ENCODE results near the gene TRIM69.
"Not testable (repeated sequence)": the region's sequence is repeated elsewhere in the genome, so short reads cannot be mapped to it uniquely, and the experiment has no call there.

TRIM69 gene, protein sequence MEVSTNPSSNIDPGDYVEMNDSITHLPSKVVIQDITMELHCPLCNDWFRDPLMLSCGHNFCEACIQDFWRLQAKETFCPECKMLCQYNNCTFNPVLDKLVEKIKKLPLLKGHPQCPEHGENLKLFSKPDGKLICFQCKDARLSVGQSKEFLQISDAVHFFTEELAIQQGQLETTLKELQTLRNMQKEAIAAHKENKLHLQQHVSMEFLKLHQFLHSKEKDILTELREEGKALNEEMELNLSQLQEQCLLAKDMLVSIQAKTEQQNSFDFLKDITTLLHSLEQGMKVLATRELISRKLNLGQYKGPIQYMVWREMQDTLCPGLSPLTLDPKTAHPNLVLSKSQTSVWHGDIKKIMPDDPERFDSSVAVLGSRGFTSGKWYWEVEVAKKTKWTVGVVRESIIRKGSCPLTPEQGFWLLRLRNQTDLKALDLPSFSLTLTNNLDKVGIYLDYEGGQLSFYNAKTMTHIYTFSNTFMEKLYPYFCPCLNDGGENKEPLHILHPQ

DNA sequence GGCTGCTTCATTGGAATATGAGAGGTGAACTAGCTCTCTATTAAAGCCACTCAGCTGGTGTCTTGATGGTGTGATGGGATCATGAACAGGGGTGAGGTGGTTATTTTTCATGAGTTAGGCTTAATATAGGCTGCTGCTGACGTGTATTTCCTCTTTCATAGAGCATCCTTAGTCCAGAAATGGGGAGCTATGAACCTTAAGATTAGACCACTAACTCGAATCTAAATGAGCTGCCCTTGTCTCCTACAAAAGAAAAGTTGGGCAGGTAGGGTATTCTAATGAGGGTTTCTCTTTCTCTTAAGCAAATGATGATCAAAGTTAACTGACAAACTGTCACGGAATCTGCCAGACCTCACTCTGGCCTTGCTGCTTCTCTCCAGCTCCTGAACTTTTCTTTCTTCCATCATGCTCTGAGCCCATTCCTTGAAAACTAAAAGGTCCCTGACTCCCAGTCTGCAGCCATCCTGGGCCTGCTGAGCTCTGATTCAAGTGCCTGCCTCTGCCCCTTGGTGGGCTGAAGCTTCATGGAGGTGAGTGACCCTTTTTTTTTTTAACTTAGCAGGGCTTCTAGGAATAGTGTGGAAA, at the start of gene TRIM69:
Gene TRIM69 (plus strand): TSS at position 348 of the 585 bp plus-strand sequence. CDS start 177 bp downstream, at position 525.
- DNase-seq (ENCODE audit: low read depth), result no peak

DNA sequence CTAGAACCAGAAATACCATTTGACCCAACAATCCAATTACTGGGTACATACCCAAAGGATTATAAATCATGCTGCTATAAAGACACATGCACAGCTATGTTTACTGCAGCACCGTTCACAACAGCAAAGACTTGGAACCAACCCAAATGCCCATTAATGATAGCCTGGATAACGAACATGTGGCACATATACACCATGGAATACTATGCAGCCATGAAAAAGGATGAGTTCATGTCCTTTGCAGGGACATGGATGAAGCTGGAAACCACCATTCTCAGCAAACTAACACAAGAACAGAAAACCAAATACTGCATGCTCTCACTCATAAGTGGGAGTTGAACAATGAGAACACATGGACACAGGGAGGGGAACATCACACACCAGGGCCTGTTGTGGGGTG, 47.0 kb upstream of the TRIM69 start:
- not testable (repeated sequence) for DNase-seq (ENCODE audit: low read depth)

DNA sequence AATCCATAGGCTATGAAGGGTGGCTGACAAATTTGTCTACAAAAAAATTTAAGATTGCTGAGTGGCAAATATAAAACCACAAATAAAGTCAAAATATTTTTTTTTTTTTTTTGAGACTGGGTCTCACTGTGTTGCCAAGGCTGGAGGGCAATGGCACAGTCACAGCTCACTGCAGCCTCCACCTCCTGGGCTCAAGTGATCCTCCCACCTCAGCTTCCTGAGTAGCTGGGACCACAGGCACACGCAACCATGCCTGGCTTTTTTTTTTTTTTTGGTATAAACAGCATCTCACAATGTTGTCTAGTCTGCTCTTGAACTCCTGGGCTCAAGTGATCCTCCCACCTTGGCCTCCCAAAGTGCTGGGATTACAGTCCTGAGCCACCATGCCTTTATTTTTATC, 46.1 kb upstream of the TRIM69 start:
- not testable (repeated sequence) for DNase-seq (ENCODE audit: low read depth)

DNA sequence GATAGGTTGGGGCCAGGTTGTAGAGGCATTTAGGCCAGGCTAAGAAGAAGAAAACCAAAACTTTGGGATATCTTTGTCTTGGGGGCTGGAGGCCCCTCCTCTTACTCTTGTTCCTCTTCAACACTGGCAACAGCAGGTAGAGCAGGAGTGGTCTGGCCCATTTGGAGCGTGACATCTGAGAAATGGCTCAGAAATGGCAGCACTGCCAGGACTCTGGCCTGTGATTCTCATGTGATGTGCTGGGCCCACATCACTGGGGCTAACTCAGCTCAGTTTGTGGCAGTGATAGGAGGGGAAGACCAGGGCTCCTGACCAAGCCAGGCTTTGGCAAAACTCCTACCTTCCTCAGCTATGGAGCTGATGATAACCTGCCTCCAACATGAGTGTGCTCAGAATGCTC, 43.7 kb upstream of the TRIM69 start:
- no peak for DNase-seq (ENCODE audit: low read depth)

DNA sequence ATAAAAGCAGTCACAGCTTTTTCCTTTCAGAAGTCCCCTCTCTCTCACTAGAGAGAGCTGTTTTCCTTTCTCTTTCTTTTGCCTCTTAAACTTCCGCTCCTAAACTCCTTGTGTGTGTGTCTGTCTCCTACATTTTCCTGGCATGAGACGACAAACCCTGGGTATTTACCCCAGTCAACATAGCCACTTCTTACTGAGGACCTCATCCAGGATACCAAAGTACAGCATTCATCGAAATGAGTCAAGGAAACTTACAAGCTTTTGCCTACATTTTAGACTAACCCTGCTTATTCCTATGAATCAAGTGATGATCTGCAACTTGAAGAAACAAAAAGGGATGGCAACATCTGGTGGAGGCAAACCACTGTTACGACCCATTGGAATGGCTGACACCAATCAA, 41.9 kb upstream of the TRIM69 start:
- no peak for DNase-seq (ENCODE audit: low read depth)

DNA sequence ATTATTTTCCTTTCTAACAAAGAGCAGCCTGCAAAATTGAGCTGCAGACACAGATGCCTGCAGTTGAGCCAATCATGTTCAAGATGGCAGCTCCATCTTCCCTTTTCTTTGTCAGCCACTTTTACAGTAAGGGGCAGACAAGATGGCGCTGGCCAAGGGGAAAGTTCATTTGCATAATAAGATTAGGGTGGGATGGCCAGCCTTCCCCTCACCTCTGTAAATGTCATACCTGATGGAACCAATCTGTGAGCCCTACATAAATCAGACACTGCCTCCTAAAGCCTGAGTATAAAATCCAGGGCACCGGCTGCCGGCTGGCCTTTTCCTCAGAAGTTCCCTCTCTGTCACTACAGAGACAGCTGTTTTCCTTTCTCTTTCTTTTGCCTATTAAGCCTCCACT, 41.0 kb upstream of the TRIM69 start:
- no peak for DNase-seq (ENCODE audit: low read depth)

DNA sequence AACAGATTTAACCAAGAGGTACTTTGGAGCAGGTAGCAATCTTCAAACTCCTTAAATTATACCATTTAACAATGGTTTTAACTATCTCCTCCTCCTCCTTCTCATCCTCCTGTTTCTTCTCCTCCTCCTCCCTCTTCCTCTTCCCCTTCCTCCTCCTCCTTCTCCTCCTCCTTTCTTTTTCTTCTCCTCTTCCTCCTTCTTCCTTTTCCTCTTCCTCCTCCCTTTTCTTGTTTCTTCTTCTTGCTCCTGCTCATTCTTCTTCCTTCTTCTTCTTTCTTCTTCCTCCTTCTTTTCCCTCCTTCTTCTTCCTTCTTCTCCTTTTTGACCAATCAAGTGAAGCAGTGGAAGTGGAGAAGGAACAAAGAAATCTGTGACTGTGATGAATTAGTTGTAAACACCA, 39.3 kb upstream of the TRIM69 start:
- DNase-seq (ENCODE audit: low read depth), result no peak

DNA sequence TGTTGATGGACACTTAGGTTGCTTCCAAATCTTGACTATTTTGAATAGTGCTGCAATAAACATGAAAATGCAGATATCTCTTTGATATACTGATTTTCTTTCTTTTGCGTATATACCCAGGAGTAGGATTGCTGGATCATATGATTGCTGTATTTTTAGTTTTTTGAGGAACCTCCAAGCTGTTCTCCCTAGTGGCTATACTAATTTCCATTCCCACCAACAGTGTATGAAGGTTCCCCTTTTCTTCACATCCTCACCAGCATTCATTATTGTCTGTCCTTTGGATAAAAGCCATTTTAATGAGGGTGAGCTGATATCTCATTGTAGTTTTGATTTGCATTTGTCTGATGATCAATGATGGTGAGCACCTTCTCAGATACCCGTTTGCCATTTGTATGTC, 37.7 kb upstream of the TRIM69 start:
- no peak for DNase-seq (ENCODE audit: low read depth)

DNA sequence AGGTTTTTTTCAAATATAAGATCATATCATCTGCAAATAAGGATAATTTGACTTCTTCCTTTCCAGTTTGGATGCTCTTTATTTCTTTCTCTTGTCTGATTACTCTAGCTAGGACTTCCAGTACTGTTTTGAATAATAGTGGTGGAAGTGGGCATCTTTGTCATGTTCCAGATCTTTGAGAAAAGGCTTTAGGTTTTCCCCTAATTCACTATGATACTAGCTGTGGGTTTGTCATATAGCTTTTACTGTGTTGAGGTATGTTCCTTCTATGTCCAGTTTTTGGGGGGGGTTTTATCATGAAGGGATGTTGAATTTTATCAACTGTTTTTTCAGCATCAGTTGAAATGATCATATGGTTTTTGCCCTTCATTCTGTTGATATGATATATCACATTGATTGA, 35.7 kb upstream of the TRIM69 start:
- not testable (repeated sequence) for DNase-seq (ENCODE audit: low read depth)

DNA sequence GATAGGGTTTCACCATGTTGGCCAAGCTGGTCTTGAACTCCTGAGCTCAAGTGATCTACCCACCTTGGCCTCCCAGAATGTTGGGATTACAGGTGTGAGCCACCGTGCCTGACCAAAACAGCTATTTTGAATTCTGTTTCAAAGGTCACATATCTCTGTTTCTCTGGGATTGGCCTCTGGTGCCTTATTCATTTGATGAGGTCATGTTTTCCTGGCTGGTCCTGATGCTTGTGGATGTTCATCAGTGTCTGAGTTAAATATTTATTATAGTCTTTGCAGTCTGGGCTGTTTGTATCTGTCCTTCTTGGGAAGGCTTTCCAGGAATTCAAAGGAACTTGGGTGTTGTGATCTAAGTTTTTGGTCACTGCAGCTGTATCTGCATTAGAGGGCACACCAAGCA, 30.3 kb upstream of the TRIM69 start:
- no peak for DNase-seq (ENCODE audit: low read depth)

DNA sequence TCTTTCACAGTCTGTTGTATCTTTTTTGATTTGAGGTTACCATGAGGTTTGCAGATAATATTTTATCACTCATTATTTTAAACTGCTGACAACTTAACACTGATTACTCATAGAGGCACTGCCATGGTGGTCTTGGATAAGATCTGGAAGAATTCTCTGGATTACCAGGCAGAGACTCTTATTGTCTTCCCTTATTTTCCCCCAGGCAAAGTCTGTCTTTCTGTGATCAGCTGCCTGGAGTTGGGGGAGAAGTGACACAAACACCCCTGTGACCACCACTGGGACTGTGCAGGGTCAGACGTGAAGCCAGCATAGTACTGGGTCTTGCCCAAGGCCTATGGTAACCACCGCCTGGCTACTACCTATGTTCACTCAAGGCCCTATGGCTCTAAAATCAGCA, 29.9 kb upstream of the TRIM69 start:
- no peak for DNase-seq (ENCODE audit: low read depth)

DNA sequence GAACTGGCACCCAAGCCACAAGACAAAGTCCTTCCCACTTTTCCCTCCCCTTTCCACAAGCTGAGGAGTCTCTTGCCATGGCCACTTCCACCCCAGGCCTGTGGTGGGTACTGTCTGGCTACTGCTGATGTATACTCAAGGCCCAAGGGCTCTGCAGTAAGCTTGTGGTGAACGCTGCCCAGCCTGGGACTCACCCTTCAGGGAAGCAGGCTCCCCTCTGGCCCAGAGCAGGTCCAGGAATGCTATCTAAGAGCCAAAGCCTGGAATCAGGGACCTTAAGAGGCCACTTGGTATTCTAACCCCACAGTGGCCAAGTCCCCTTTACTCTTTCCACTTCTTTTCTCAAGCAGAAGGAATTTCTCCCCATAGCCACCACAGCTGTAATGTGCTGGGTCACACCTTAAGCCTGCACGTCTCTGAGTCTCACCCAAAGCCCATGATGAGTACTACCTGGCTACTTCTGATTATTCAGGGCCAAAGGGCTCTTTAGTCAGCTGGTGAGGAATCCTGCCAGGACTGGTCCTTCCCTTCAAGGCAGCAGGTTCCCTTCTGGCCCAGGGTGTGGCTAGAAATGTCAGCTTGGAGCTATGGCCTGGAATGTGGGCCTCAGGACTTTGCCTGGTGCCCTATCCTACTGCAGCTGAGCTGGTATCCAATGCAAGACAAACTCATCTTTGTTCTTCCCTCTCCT, 29.2 kb upstream of the TRIM69 start:
- DNase-seq (ENCODE audit: low read depth), result no peak

DNA sequence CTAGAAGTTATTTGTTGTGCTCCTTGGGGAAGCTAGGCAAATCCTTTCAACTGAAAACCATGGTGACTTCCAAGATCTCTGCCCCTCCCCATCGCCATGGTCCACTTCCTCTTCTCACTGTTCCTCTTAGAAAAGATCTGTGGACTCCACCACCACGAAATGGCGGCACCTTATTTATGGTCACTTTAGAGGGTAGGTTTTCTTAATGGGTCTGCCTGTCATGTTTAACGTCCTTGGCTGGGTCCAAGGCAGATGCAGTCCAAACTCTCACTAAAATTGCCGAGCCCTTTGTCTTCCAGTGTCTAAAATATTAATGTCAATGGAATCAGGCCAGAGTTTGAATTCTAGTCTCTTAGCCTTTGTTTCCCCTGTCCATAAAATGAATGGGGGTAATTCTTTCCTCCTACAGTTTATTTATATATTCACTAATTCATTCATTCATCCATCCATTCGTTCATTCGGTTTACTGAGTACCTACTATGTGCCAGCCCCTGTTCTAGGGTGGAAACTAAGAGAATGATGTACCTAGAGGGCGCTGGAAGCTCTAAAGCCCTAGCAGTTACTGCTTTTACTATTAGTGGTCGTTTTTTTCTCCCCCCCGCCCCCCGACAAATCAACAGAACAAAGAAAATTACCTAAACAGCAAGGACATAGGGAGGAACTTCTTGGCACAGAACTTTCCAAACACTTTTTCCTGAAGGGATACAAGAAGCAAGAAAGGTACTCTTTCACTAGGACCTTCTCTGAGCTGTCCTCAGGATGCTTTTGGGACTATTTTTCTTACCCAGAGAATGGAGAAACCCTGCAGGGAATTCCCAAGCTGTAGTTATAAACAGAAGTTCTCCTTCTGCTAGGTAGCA, 25.9 kb upstream of the TRIM69 start:
- no peak for DNase-seq (ENCODE audit: low read depth)

DNA sequence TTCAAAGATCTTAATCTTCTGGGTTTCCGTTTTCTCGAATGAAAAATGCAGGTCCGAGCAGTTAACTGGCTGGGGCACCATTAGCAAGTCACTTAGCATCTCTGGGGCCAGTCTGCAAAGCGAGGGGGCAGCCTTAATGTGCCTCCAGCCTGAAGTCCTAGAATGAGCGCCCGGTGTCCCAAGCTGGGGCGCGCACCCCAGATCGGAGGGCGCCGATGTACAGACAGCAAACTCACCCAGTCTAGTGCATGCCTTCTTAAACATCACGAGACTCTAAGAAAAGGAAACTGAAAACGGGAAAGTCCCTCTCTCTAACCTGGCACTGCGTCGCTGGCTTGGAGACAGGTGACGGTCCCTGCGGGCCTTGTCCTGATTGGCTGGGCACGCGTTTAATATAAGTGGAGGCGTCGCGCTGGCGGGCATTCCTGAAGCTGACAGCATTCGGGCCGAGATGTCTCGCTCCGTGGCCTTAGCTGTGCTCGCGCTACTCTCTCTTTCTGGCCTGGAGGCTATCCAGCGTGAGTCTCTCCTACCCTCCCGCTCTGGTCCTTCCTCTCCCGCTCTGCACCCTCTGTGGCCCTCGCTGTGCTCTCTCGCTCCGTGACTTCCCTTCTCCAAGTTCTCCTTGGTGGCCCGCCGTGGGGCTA, 25.1 kb upstream of the TRIM69 start, which contains the start of the genes B2M and PATL2:
Gene B2M (plus strand): TSS at position 422 of the 647 bp plus-strand sequence. CDS start 30 bp downstream, at position 452.
Gene PATL2 (minus strand): TSS at position 228 of the 647 bp plus-strand sequence. CDS start 34,833 bp downstream, outside the sequence.
- DNase-seq (ENCODE audit: low read depth), result peak; percentile 89

DNA sequence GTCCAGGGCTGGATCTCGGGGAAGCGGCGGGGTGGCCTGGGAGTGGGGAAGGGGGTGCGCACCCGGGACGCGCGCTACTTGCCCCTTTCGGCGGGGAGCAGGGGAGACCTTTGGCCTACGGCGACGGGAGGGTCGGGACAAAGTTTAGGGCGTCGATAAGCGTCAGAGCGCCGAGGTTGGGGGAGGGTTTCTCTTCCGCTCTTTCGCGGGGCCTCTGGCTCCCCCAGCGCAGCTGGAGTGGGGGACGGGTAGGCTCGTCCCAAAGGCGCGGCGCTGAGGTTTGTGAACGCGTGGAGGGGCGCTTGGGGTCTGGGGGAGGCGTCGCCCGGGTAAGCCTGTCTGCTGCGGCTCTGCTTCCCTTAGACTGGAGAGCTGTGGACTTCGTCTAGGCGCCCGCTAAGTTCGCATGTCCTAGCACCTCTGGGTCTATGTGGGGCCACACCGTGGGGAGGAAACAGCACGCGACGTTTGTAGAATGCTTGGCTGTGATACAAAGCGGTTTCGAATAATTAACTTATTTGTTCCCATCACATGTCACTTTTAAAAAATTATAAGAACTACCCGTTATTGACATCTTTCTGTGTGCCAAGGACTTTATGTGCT, 24.5 kb upstream of the TRIM69 start:
- peak; percentile 51 for DNase-seq (ENCODE audit: low read depth)

DNA sequence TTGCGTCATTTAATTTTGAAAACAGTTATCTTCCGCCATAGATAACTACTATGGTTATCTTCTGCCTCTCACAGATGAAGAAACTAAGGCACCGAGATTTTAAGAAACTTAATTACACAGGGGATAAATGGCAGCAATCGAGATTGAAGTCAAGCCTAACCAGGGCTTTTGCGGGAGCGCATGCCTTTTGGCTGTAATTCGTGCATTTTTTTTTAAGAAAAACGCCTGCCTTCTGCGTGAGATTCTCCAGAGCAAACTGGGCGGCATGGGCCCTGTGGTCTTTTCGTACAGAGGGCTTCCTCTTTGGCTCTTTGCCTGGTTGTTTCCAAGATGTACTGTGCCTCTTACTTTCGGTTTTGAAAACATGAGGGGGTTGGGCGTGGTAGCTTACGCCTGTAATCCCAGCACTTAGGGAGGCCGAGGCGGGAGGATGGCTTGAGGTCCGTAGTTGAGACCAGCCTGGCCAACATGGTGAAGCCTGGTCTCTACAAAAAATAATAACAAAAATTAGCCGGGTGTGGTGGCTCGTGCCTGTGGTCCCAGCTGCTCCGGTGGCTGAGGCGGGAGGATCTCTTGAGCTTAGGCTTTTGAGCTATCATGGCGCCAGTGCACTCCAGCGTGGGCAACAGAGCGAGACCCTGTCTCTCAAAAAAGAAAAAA, 23.9 kb upstream of the TRIM69 start:
- no peak for DNase-seq (ENCODE audit: low read depth)

DNA sequence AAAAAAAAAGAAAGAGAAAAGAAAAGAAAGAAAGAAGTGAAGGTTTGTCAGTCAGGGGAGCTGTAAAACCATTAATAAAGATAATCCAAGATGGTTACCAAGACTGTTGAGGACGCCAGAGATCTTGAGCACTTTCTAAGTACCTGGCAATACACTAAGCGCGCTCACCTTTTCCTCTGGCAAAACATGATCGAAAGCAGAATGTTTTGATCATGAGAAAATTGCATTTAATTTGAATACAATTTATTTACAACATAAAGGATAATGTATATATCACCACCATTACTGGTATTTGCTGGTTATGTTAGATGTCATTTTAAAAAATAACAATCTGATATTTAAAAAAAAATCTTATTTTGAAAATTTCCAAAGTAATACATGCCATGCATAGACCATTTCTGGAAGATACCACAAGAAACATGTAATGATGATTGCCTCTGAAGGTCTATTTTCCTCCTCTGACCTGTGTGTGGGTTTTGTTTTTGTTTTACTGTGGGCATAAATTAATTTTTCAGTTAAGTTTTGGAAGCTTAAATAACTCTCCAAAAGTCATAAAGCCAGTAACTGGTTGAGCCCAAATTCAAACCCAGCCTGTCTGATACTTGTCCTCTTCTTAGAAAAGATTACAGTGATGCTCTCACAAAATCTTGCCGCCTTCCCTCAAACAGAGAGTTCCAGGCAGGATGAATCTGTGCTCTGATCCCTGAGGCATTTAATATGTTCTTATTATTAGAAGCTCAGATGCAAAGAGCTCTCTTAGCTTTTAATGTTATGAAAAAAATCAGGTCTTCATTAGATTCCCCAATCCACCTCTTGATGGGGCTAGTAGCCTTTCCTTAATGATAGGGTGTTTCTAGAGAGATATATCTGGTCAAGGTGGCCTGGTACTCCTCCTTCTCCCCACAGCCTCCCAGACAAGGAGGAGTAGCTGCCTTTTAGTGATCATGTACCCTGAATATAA, 23.0 kb upstream of the TRIM69 start:
- no peak for DNase-seq (ENCODE audit: low read depth)

DNA sequence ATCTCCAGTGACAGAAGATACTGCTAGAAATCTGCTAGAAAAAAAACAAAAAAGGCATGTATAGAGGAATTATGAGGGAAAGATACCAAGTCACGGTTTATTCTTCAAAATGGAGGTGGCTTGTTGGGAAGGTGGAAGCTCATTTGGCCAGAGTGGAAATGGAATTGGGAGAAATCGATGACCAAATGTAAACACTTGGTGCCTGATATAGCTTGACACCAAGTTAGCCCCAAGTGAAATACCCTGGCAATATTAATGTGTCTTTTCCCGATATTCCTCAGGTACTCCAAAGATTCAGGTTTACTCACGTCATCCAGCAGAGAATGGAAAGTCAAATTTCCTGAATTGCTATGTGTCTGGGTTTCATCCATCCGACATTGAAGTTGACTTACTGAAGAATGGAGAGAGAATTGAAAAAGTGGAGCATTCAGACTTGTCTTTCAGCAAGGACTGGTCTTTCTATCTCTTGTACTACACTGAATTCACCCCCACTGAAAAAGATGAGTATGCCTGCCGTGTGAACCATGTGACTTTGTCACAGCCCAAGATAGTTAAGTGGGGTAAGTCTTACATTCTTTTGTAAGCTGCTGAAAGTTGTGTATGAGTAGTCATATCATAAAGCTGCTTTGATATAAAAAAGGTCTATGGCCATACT, 21.1 kb upstream of the TRIM69 start:
- no peak for DNase-seq (ENCODE audit: low read depth)

Measured in stimulated activated CD8-positive, alpha-beta memory T cell treated with anti-CD3 and anti-CD28 coated beads, Interleukin-12 subunit alpha, Interleukin-12 subunit beta, amount 100 ng/mL, for 4 hours (primary cell).